Measurements from ENCODE around the gene LLCFC1.
"Not testable (repeated sequence)": the region's sequence is repeated elsewhere in the genome, so short reads cannot be mapped to it uniquely, and the experiment has no call there.

The LLCFC1 gene

GRCh38 chr7:142943706-142944268 is 4.5 kb downstream of the LLCFC1 start:
- no peak for DNase-seq (ENCODE audit: low spot score)

- no peak for DNase-seq (ENCODE audit: low spot score)
These were observed 5.7 kb downstream of the LLCFC1 start for GRCh38 chr7:142945001-142945400.

GRCh38 chr7:142948603-142949002 is 9.3 kb downstream of the LLCFC1 start:
- DNase-seq (ENCODE audit: low spot score): no peak

- no peak for DNase-seq (ENCODE audit: low spot score)
These were observed 11.0 kb downstream of the LLCFC1 start for GRCh38 chr7:142950235-142950634.

- DNase-seq (ENCODE audit: low spot score): no peak
These were observed 15.5 kb downstream of the LLCFC1 start for GRCh38 chr7:142954680-142955268.

GRCh38 chr7:142956951-142957623 is 17.8 kb downstream of the LLCFC1 start:
- no peak for DNase-seq (ENCODE audit: low spot score)

- DNase-seq (ENCODE audit: low spot score): no peak
These were observed 18.4 kb downstream of the LLCFC1 start for GRCh38 chr7:142957723-142958122.

GRCh38 chr7:142959202-142959601 is 19.9 kb downstream of the LLCFC1 start:
- no peak for DNase-seq (ENCODE audit: low spot score)

- no peak for DNase-seq (ENCODE audit: low spot score)
These were observed 21.8 kb downstream of the LLCFC1 start for GRCh38 chr7:142960955-142961512.

GRCh38 chr7:142961595-142961972 is 22.3 kb downstream of the LLCFC1 start:
- no peak for DNase-seq (ENCODE audit: low spot score)

GRCh38 chr7:142961973-142962926 is 23.0 kb downstream of the LLCFC1 start, which contains the start of gene KEL:
Gene KEL (minus strand): TSS chr7:142962363. CDS start chr7:142962206, 157 bp downstream.
- no peak for DNase-seq (ENCODE audit: low spot score)

GRCh38 chr7:142962991-142963390 is 23.7 kb downstream of the LLCFC1 start:
- no peak for DNase-seq (ENCODE audit: low spot score)

- no peak for DNase-seq (ENCODE audit: low spot score)
These were observed 24.7 kb downstream of the LLCFC1 start for GRCh38 chr7:142963993-142964392.

GRCh38 chr7:142964502-142965246 is 25.4 kb downstream of the LLCFC1 start:
- no peak for DNase-seq (ENCODE audit: low spot score)

- no peak for DNase-seq (ENCODE audit: low spot score)
These were observed 28.9 kb downstream of the LLCFC1 start for GRCh38 chr7:142968229-142968628.

- no peak for DNase-seq (ENCODE audit: low spot score)
These were observed 29.9 kb downstream of the LLCFC1 start for GRCh38 chr7:142969183-142969582.

- no peak for DNase-seq (ENCODE audit: low spot score)
These were observed 35.3 kb downstream of the LLCFC1 start for GRCh38 chr7:142974626-142975025.

GRCh38 chr7:142978402-142978801 is 39.1 kb downstream of the LLCFC1 start:
- not testable (repeated sequence) for DNase-seq (ENCODE audit: low spot score)

GRCh38 chr7:142983825-142984224 is 44.5 kb downstream of the LLCFC1 start:
- DNase-seq (ENCODE audit: low spot score): no peak

GRCh38 chr7:142984297-142984696 is 45.0 kb downstream of the LLCFC1 start:
- DNase-seq (ENCODE audit: low spot score): no peak

Data from kidney capillary endothelial cell (primary cell).